Measurements from ENCODE around the gene SLC35F6. TPM values are rescaled to one million over a fixed set of nuclear protein-coding genes. Genes with fewer than 3 reads are reported as not detected.

The SLC35F6 gene
- total RNA-seq, 4 donors from 2014 or later: 20.2 to 47.3 (median 38.2) TPM

Other genes with a start within 250 kb of the SLC35F6 start
- not detected for gene CIB4, start 122.9 kb upstream of the SLC35F6 start, total RNA-seq
- 10 to 100 TPM in 2 of 4 donors, 1 to 10 TPM in 2; 2.0 to 13.9 (median 9.8) TPM for gene KCNK3, start 71.6 kb upstream of the SLC35F6 start, total RNA-seq
- not detected for gene CENPA, start 21.8 kb downstream of the SLC35F6 start, total RNA-seq
- 1 to 10 TPM in 1 of 4 donors, under 1 TPM in 1, not detected in 2; 0.40 to 2.4 TPM for gene DPYSL5, start 83.8 kb downstream of the SLC35F6 start, total RNA-seq
- gene MAPRE3, start 206.4 kb downstream of the SLC35F6 start, total RNA-seq: 10 to 100 TPM in 3 of 4 donors, 1 to 10 TPM in 1; 8.5 to 18.6 (median 12.4) TPM